T-helper 17 cell (primary cell): ENCODE measurements around the gene ASIC2. TPM values are rescaled to one million over a fixed set of nuclear protein-coding genes. Genes with fewer than 3 reads are reported as not detected.

Source experiments
- ATAC-seq: fragments of 150-1000 bp; cut with Tn5 transposase; 2 replicates; pipeline ENCODE4 v1.10.0; 2021; ENCODE audit warnings: mild to moderate bottlenecking, moderate library complexity
- DNase-seq, 3 donors: peaks; one replicate each; pipeline versions ENCODE4 v3.0.0 to v3.0.0-alpha.2; 2020 to 2021
- H3K9me3 ChIP-seq: one replicate; pipeline ENCODE4 v1.7.0; 2013; ENCODE audit warnings: low read length, mild to moderate bottlenecking; ENCODE audit not compliant: control insufficient read depth, poor library complexity, severe bottlenecking
- H3K27ac Mint-ChIP-seq: one replicate; pipeline ENCODE4 v1.8.0; 2022; ENCODE audit warnings: mild to moderate bottlenecking, moderate library complexity, mixed read lengths
- H3K27me3 Mint-ChIP-seq: one replicate; pipeline ENCODE4 v1.8.0; 2022; ENCODE audit warnings: mixed read lengths
- H3K36me3 Mint-ChIP-seq: one replicate; pipeline ENCODE4 v1.8.0; 2022; ENCODE audit warnings: low read depth, mixed read lengths
- H3K4me1 Mint-ChIP-seq: one replicate; pipeline ENCODE4 v1.8.0; 2022; ENCODE audit warnings: mild to moderate bottlenecking, mixed read lengths
- H3K4me3 Mint-ChIP-seq: one replicate; pipeline ENCODE4 v1.8.0; 2022; ENCODE audit warnings: mild to moderate bottlenecking, moderate library complexity, mixed read lengths
- total RNA-seq, 4 donors: library from RNA in 2 of 4; stranded (reverse) in 2 of 4; gene quantifications; one replicate each; pipeline ENCODE4 v1.2.3 and lab custom pipeline; 2022 to 2026

ASIC2 gene
- total RNA-seq, 2 donors from 2014 or later = not detected

GRCh38 chr17:33178681-33179080, 114.4 kb downstream of the ASIC2 start:
- DNase-seq = no peak
- H3K27me3 Mint-ChIP-seq = peaks cover 70% of the 10 kb centered on the region
- H3K36me3 Mint-ChIP-seq = peaks cover 4% of the 10 kb centered on the region
- no peak overlapping the region for H3K4me3 Mint-ChIP-seq
- H3K9me3 ChIP-seq = no peaks in the 10 kb centered on the region
- no peak overlapping the region for H3K27ac Mint-ChIP-seq
- ATAC-seq = no peak
- H3K4me1 Mint-ChIP-seq = no peaks in the 10 kb centered on the region

GRCh38 chr17:33175562-33175961, 117.5 kb downstream of the ASIC2 start:
- H3K4me3 Mint-ChIP-seq = no peak overlapping the region
- H3K27me3 Mint-ChIP-seq = peaks cover 48% of the 10 kb centered on the region
- DNase-seq (no peak), ATAC-seq (no peak)
- no peaks in the 10 kb centered on the region for H3K9me3 ChIP-seq
- no peak overlapping the region for H3K27ac Mint-ChIP-seq
- H3K4me1 Mint-ChIP-seq = no peaks in the 10 kb centered on the region
- peaks cover 2% of the 10 kb centered on the region for H3K36me3 Mint-ChIP-seq

- peaks cover 46% of the 10 kb centered on the region for H3K27me3 Mint-ChIP-seq
- DNase-seq (no peak), ATAC-seq (no peak)
- H3K36me3 Mint-ChIP-seq = peaks cover 2% of the 10 kb centered on the region
- no peak overlapping the region for H3K4me3 Mint-ChIP-seq
- no peaks in the 10 kb centered on the region for H3K9me3 ChIP-seq
- no peak overlapping the region for H3K27ac Mint-ChIP-seq
- peaks cover 2% of the 10 kb centered on the region for H3K4me1 Mint-ChIP-seq
Observed at GRCh38 chr17:33171931-33172330, 121.2 kb downstream of the ASIC2 start.

- Mint-ChIP-seq H3K4me1 (peaks cover 2% of the 10 kb centered on the region), H3K27me3 (peaks cover 44% of the 10 kb centered on the region), H3K4me3 (no peak overlapping the region), H3K36me3 (peaks cover 5% of the 10 kb centered on the region), H3K27ac (no peak overlapping the region)
- DNase-seq (no peak), ATAC-seq (no peak)
- no peaks in the 10 kb centered on the region for H3K9me3 ChIP-seq
Observed at GRCh38 chr17:33169580-33170285, 123.4 kb downstream of the ASIC2 start.

- no peaks in the 10 kb centered on the region for H3K9me3 ChIP-seq
- Mint-ChIP-seq H3K4me1 (peaks cover 2% of the 10 kb centered on the region), H3K27ac (no peak overlapping the region), H3K27me3 (peaks cover 52% of the 10 kb centered on the region), H3K36me3 (peaks cover 5% of the 10 kb centered on the region), H3K4me3 (no peak overlapping the region)
- DNase-seq (no peak), ATAC-seq (no peak)
Observed at GRCh38 chr17:33167736-33168135, 125.4 kb downstream of the ASIC2 start.

- H3K36me3 Mint-ChIP-seq = peaks cover 5% of the 10 kb centered on the region
- no peaks in the 10 kb centered on the region for H3K9me3 ChIP-seq
- ATAC-seq (no peak), DNase-seq (no peak)
- peaks cover 2% of the 10 kb centered on the region for H3K4me1 Mint-ChIP-seq
- peaks cover 63% of the 10 kb centered on the region for H3K27me3 Mint-ChIP-seq
- no peak overlapping the region for H3K27ac Mint-ChIP-seq
- H3K4me3 Mint-ChIP-seq = no peak overlapping the region
Observed at GRCh38 chr17:33166472-33166871, 126.6 kb downstream of the ASIC2 start.

- Mint-ChIP-seq H3K4me3 (no peak overlapping the region), H3K36me3 (peaks cover 2% of the 10 kb centered on the region), H3K27ac (no peak overlapping the region), H3K27me3 (peaks cover 82% of the 10 kb centered on the region), H3K4me1 (peaks cover 5% of the 10 kb centered on the region)
- no peak for ATAC-seq
- no peak for DNase-seq
- H3K9me3 ChIP-seq = no peaks in the 10 kb centered on the region
Observed at GRCh38 chr17:33164169-33164881, 128.8 kb downstream of the ASIC2 start.

GRCh38 chr17:33163533-33164168, 129.4 kb downstream of the ASIC2 start:
- Mint-ChIP-seq H3K27ac (no peak overlapping the region), H3K4me1 (peaks cover 5% of the 10 kb centered on the region), H3K27me3 (peaks cover 84% of the 10 kb centered on the region), H3K4me3 (no peak overlapping the region), H3K36me3 (peaks cover 2% of the 10 kb centered on the region)
- ATAC-seq = no peak
- no peak for DNase-seq
- H3K9me3 ChIP-seq = no peaks in the 10 kb centered on the region

- DNase-seq = no peak
- peaks cover 2% of the 10 kb centered on the region for H3K4me1 Mint-ChIP-seq
- peaks cover 36% of the 10 kb centered on the region for H3K27me3 Mint-ChIP-seq
- no peak for ATAC-seq
- H3K4me3 Mint-ChIP-seq = no peak overlapping the region
- no peaks in the 10 kb centered on the region for H3K36me3 Mint-ChIP-seq
- no peaks in the 10 kb centered on the region for H3K9me3 ChIP-seq
- no peak overlapping the region for H3K27ac Mint-ChIP-seq
Observed at GRCh38 chr17:33154869-33155455, 138.1 kb downstream of the ASIC2 start.

- no peaks in the 10 kb centered on the region for H3K9me3 ChIP-seq
- ATAC-seq (no peak), DNase-seq (no peak)
- Mint-ChIP-seq H3K4me1 (peaks cover 2% of the 10 kb centered on the region), H3K27me3 (peaks cover 30% of the 10 kb centered on the region), H3K27ac (no peak overlapping the region), H3K36me3 (no peaks in the 10 kb centered on the region), H3K4me3 (no peak overlapping the region)
Observed at GRCh38 chr17:33152783-33153182, 140.3 kb downstream of the ASIC2 start.

- DNase-seq = no peak
Observed at GRCh38 chr17:33151565-33151964, 141.5 kb downstream of the ASIC2 start.

GRCh38 chr17:33145941-33146340, 147.2 kb downstream of the ASIC2 start:
- H3K4me3 Mint-ChIP-seq = no peak overlapping the region
- H3K4me1 Mint-ChIP-seq = no peaks in the 10 kb centered on the region
- no peaks in the 10 kb centered on the region for H3K9me3 ChIP-seq
- H3K27me3 Mint-ChIP-seq = peaks cover 42% of the 10 kb centered on the region
- ATAC-seq (no peak), DNase-seq (no peak)
- no peak overlapping the region for H3K27ac Mint-ChIP-seq
- no peaks in the 10 kb centered on the region for H3K36me3 Mint-ChIP-seq

More at GRCh38 chr17:33151565-33151964, 141.5 kb downstream of the ASIC2 start:
- Mint-ChIP-seq H3K4me3 (no peak overlapping the region), H3K4me1 (no peaks in the 10 kb centered on the region), H3K36me3 (no peaks in the 10 kb centered on the region), H3K27me3 (peaks cover 35% of the 10 kb centered on the region), H3K27ac (no peak overlapping the region)
- no peak for ATAC-seq
- no peaks in the 10 kb centered on the region for H3K9me3 ChIP-seq

GRCh38 chr17:33144837-33145236, 148.3 kb downstream of the ASIC2 start:
- Mint-ChIP-seq H3K4me1 (no peaks in the 10 kb centered on the region), H3K36me3 (no peaks in the 10 kb centered on the region), H3K27me3 (peaks cover 43% of the 10 kb centered on the region), H3K4me3 (no peak overlapping the region), H3K27ac (no peak overlapping the region)
- H3K9me3 ChIP-seq = no peaks in the 10 kb centered on the region
- DNase-seq = no peak
- ATAC-seq = no peak
